Activated CD4-positive, alpha-beta T cell treated with anti-CD3 and anti-CD28 coated beads for 48 hours (primary cell): ENCODE results near the gene VIPR2.
"Not testable (repeated sequence)": the region's sequence is repeated elsewhere in the genome, so short reads cannot be mapped to it uniquely, and the experiment has no call there.

Source experiments
- DNase-seq: peaks from one replicate; pipeline ENCODE4 v3.0.0-alpha.2; 2020

VIPR2 gene

GRCh38 chr7:159136846-159137245 lies 7.8 kb downstream of the VIPR2 start:
- DNase-seq: no peak

GRCh38 chr7:159136442-159136841 lies 8.2 kb downstream of the VIPR2 start:
- no peak for DNase-seq

GRCh38 chr7:159136013-159136412 lies 8.7 kb downstream of the VIPR2 start:
- no peak for DNase-seq

GRCh38 chr7:159132670-159133443 lies 11.8 kb downstream of the VIPR2 start:
- DNase-seq: not testable (repeated sequence)

- no peak for DNase-seq
Measured at GRCh38 chr7:159130820-159131219, 13.8 kb downstream of the VIPR2 start.

GRCh38 chr7:159130199-159130775 lies 14.4 kb downstream of the VIPR2 start:
- no peak for DNase-seq

GRCh38 chr7:159128767-159129166 lies 15.9 kb downstream of the VIPR2 start:
- no peak for DNase-seq

GRCh38 chr7:159127691-159128642 lies 16.7 kb downstream of the VIPR2 start:
- no peak for DNase-seq

GRCh38 chr7:159126311-159127260 lies 18.1 kb downstream of the VIPR2 start:
- DNase-seq: no peak

- no peak for DNase-seq
Measured at GRCh38 chr7:159125955-159126270, 18.8 kb downstream of the VIPR2 start.

GRCh38 chr7:159125104-159125954 lies 19.3 kb downstream of the VIPR2 start:
- DNase-seq: no peak

- not testable (repeated sequence) for DNase-seq
Measured at GRCh38 chr7:159123793-159124192, 20.9 kb downstream of the VIPR2 start.

- DNase-seq: not testable (repeated sequence)
Measured at GRCh38 chr7:159123294-159123693, 21.4 kb downstream of the VIPR2 start.

- no peak for DNase-seq
Measured at GRCh38 chr7:159122276-159122675, 22.4 kb downstream of the VIPR2 start.

- no peak for DNase-seq
Measured at GRCh38 chr7:159121476-159121875, 23.2 kb downstream of the VIPR2 start.

- no peak for DNase-seq
Measured at GRCh38 chr7:159121068-159121467, 23.6 kb downstream of the VIPR2 start.

GRCh38 chr7:159120540-159120919 lies 24.1 kb downstream of the VIPR2 start:
- no peak for DNase-seq

- DNase-seq: no peak
Measured at GRCh38 chr7:159119851-159120539, 24.7 kb downstream of the VIPR2 start.

- DNase-seq: no peak
Measured at GRCh38 chr7:159119026-159119741, 25.5 kb downstream of the VIPR2 start.

- no peak for DNase-seq
Measured at GRCh38 chr7:159118623-159119022, 26.0 kb downstream of the VIPR2 start.
